GM18498 (cell line): ENCODE data around the gene GATC.

Experiments
- ATAC-seq: cut with Tn5 transposase; IDR thresholded peaks from one replicate; pipeline ENCODE4 v1.9.1; 2021; ENCODE audit warnings: mild to moderate bottlenecking, moderate library complexity; ENCODE audit not compliant: unreplicated experiment

The GATC gene

DNA sequence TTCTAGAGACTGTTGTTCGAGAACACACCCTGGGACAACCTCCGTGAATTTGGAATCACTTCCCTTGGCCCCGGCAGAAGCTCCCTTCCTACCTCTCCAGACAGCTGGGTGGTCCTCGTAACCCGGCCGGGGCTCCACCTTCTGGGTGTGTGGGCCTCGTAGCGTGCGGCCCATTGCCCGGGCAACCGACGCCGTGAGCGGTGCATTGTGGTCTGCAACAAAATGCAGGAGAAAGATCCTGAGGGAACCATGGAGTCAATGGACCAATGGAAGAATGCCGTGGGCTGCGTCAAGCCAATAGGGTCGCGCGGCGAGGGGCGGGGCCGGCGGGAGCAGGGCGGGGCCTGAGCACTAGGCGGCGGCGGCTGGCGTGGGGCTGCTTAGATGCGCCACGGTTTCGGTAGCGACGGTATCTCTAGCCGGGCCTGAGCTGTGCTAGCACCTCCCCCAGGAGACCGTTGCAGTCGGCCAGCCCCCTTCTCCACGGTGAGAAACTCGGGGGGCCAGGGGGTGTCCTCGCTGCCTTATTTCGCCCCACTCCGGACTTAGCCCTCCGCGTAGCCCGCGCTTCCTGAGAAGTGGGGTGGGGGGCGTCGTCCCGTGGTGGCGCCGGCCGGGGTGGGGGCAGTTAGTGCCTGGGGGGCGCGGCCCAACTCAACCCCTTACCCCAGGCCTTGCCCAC lies 49.6 kb downstream of the GATC start, which contains the start of gene DYNLL1:
DYNLL1 (plus strand) TSS at position 383 of the 682 bp plus-strand sequence. CDS start 309 bp downstream, outside the sequence.
- ATAC-seq: peak; percentile 91

DNA sequence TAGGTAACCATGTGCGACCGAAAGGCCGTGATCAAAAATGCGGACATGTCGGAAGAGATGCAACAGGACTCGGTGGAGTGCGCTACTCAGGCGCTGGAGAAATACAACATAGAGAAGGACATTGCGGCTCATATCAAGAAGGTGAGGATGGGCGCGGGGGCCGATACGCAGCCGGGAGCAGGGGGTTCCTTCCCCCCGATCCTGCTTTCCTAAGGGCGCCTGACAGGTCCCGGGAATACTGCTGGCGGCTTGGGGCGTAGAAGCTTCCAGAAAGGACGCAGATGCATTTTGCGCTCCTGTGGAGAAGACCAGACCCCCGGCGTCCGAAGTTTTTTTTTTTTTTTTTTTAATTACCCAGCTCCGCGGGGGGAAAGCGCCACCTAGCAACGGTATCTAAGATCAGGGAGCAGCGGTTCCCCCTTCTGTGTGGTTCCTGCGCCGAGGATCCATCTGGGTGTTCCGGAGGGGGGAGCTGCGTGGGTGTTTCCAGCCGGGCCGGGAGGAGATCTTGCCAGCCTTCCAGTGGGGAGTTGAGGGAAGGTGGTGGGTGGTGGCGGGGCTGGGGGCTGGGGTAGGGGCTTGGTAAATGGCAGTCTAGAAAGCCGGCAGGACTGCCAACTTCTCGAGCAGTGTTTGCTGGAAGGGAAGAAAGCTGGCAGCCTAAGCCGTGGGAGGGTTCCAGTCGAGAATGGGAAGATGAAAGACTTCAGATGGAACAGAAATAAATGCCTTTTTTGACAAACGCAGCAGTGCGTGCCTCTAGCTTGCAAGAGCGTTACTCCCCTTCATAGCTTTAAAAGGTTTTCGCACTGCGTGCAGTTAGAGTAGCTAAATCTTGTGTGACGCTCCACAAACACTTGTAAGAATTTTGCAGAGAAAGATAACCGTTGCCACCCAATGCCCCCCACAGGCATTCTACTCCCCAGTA lies 50.4 kb downstream of the GATC start:
- peak; percentile 23 for ATAC-seq

DNA sequence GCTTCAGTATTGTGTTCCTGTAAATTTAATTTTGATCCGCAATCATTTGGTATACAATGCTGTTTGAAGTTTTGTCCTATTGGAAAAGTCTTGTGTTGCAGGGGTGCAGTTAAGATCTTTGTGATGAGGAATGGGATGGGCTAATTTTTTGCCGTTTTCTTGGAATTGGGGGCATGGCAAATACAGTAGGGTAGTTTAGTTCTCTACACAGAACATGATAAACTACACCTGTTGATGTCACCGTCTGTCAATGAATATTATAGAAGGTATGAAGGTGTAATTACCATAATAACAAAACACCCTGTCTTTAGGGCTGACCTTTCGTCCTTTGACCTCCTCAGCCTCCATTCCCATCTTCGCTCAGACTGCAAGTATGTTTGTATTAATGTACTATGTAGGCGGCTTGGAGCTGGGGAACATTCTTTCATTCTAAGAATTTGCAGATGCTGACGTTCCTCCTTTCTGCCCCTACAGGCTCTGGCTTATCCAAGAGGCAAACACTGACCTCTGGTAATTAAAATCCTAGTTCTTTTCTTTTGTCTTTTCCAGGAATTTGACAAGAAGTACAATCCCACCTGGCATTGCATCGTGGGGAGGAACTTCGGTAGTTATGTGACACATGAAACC lies 51.4 kb downstream of the GATC start:
- no peak for ATAC-seq

DNA sequence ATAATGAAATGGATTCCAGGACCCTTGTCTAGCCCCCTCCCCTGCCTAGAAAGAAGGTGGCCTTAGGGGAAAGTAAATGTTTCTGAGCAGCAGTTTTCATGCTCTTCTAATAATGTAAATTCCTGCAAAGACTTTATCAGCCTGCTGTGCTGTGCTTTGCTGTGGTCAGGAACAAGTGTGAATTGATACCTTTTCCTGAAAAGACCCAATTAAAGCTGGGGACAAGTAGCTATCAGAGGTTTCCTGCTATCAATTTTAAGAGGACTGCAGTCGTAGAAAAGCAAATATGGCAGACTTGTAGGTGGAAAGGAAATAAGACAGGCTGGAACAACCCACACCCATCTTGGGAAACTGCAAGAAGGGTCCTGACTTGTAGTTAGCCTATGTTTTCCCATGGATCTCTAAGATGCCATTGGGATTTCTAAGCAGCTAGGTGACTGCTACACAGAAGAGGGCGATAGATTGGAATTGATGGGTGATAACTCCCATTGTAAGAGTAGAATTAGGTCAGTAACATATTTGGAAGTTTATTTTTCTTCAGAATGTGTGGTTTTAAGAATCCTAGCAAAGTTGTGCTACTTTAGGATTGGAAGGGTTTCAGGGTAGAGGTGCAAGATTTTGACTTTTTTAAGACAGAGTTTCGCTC lies 52.7 kb downstream of the GATC start:
- ATAC-seq: no peak

DNA sequence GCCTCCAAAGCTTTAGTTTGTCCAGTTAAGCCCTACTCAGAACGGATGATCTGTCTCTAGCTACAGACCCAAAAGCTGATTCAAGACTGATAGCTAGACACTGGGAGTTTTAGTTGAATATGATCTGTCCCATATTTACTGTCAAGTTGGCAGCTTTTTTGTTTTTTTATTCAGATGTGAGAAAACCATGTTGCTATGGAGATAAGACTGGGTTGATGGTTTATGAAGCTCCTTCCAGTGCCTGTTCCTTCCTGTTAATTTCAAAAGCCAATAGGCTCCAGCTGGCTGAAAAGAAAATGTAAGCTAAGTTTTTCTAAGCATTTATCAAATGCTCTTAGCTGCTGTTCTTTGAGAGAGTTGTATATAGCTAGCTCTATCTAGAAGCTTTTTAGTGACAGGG lies 54.3 kb downstream of the GATC start:
- ATAC-seq: no peak

DNA sequence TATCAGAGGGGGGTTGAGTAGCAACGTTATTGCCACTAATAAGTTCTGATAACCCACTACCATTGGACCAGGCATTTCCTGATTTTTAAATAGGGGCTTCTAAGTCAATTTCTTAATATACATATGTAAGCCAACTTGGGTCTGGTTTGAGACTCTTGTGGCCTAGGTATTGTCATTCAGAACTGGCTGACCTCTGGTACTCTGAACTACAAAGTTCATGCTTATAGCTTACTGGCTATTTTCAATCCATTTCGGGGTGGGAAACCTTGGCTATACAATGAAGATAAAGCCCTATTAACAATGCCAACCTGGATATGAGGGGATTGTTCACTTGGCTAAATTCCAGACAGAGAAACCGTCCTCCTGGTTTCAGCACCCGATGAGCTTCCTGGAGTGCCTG lies 58.3 kb downstream of the GATC start:
- no peak for ATAC-seq

DNA sequence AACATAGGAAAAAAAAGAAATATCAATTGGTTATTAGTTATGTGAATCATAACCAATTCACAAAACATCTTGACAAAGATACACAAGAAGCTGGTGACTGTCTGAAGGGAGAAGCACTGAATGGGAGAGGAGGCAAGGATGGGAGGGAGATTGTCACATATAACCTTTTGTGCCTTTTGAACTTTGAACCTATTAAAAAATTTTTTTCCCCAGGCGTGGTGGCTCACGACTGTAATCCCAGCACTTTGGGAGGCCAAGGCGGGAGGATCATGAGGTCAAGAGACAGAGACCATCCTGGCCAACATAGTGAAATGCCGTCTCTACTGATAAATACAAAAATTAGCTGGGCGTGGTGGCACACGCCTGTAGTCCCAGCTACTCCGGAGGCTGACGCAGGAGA lies 62.3 kb downstream of the GATC start:
- no peak for ATAC-seq
